ENCODE results near the gene DERL3. TPM values are rescaled to one million over a fixed set of nuclear protein-coding genes. Genes with fewer than 3 reads are reported as not detected.

DERL3 gene
- total RNA-seq, 1 donor from 2014 or later, result 0.12 TPM

GRCh38 chr22:23847991-23848864, 9.4 kb upstream of the DERL3 start:
- DNase-seq (ENCODE audit: extremely low read depth, low read depth, low spot score), result no peak

- no peak for DNase-seq (ENCODE audit: extremely low read depth, low read depth, low spot score)
Observed at GRCh38 chr22:23847310-23847920, 8.6 kb upstream of the DERL3 start.

- DNase-seq (ENCODE audit: extremely low read depth, low read depth, low spot score), result no peak
Observed at GRCh38 chr22:23846081-23846469, 7.3 kb upstream of the DERL3 start.

- no peak for DNase-seq (ENCODE audit: extremely low read depth, low read depth, low spot score)
Observed at GRCh38 chr22:23845265-23846080, 6.7 kb upstream of the DERL3 start.

- no peak for DNase-seq (ENCODE audit: extremely low read depth, low read depth, low spot score)
Observed at GRCh38 chr22:23844739-23845202, 6.0 kb upstream of the DERL3 start.

- no peak for DNase-seq (ENCODE audit: extremely low read depth, low read depth, low spot score)
Observed at GRCh38 chr22:23842599-23842998, 3.8 kb upstream of the DERL3 start.

GRCh38 chr22:23841736-23842445, 3.1 kb upstream of the DERL3 start:
- no peak for DNase-seq (ENCODE audit: extremely low read depth, low read depth, low spot score)

- DNase-seq (ENCODE audit: extremely low read depth, low read depth, low spot score), result no peak
Observed at GRCh38 chr22:23841292-23841691, 2.5 kb upstream of the DERL3 start.

GRCh38 chr22:23840026-23840425, 1.2 kb upstream of the DERL3 start:
- no peak for DNase-seq (ENCODE audit: extremely low read depth, low read depth, low spot score)

- no peak for DNase-seq (ENCODE audit: extremely low read depth, low read depth, low spot score)
Observed at GRCh38 chr22:23837911-23838680, 710 bp downstream of the DERL3 start.

GRCh38 chr22:23837496-23837859, 1.3 kb downstream of the DERL3 start:
- no peak for DNase-seq (ENCODE audit: extremely low read depth, low read depth, low spot score)

GRCh38 chr22:23836692-23837495, 1.9 kb downstream of the DERL3 start:
- no peak for DNase-seq (ENCODE audit: extremely low read depth, low read depth, low spot score)

GRCh38 chr22:23836281-23836680, 2.5 kb downstream of the DERL3 start:
- DNase-seq (ENCODE audit: extremely low read depth, low read depth, low spot score), result no peak

- DNase-seq (ENCODE audit: extremely low read depth, low read depth, low spot score), result no peak
Observed at GRCh38 chr22:23835484-23836144, 3.2 kb downstream of the DERL3 start.

GRCh38 chr22:23834793-23835483, 3.9 kb downstream of the DERL3 start:
- no peak for DNase-seq (ENCODE audit: extremely low read depth, low read depth, low spot score)

- no peak for DNase-seq (ENCODE audit: extremely low read depth, low read depth, low spot score)
Observed at GRCh38 chr22:23834406-23834792, 4.4 kb downstream of the DERL3 start.

- DNase-seq (ENCODE audit: extremely low read depth, low read depth, low spot score), result no peak
Observed at GRCh38 chr22:23833911-23834317, 4.9 kb downstream of the DERL3 start.
